Fibroblast of lung (primary cell): ENCODE results near the gene ARMH3. TPM values are rescaled to one million over a fixed set of nuclear protein-coding genes. Genes with fewer than 3 reads are reported as not detected.

ENCODE experiments used
- DNase-seq, 2 donors: peaks; one replicate each; pipeline versions ENCODE4 v3.0.0 to v3.0.0-alpha.2; 2010; ENCODE audit warnings: low read depth in 2 of 2
- H2AFZ ChIP-seq: 2 replicates; pipeline ENCODE4 v1.5.1; 2012; ENCODE audit warnings: low read length, control low read depth, inconsistent platforms
- H3K27ac ChIP-seq: 2 replicates; pipeline ENCODE4 v1.5.1; 2011; ENCODE audit warnings: low read length, control low read depth; ENCODE audit not compliant: insufficient read depth
- H3K27me3 ChIP-seq: 2 replicates; pipeline ENCODE4 v1.5.1; 2011; ENCODE audit warnings: mild to moderate bottlenecking, low read length; ENCODE audit not compliant: control insufficient read depth, insufficient read depth
- H3K36me3 ChIP-seq: 2 replicates; pipeline ENCODE4 v1.5.1; 2011; ENCODE audit warnings: low read length; ENCODE audit not compliant: control insufficient read depth, insufficient read depth
- H3K4me1 ChIP-seq: 2 replicates; pipeline ENCODE4 v1.5.1; 2011; ENCODE audit warnings: low read length; ENCODE audit not compliant: control insufficient read depth, insufficient read depth; ENCODE audit errors: extremely low read depth
- H3K4me2 ChIP-seq: 2 replicates; pipeline ENCODE4 v1.5.1; 2011; ENCODE audit warnings: low read length, control low read depth; ENCODE audit not compliant: insufficient read depth; ENCODE audit errors: extremely low read depth
- H3K4me3 ChIP-seq, 4 experiments: fragments of 200-600 bp in 1 of 4; sonication (generic) in 1 of 4; replicated peaks in 1 of 4; 2 replicates each; pipeline ENCODE4 v1.5.1; 2011 to 2016; ENCODE audit warnings: low read length in 4 of 4, low read depth in 3 of 4, mild to moderate bottlenecking in 3 of 4, control low read depth in 2 of 4, inconsistent platforms in 1 of 4, mixed read lengths in 1 of 4; ENCODE audit not compliant: insufficient read depth in 1 of 4; ENCODE audit errors: control extremely low read depth in 1 of 4
- H3K79me2 ChIP-seq: 2 replicates; pipeline ENCODE4 v1.5.1; 2012; ENCODE audit warnings: mild to moderate bottlenecking, low read length, inconsistent platforms; ENCODE audit not compliant: control insufficient read depth, insufficient read depth
- H3K9ac ChIP-seq: 2 replicates; pipeline ENCODE4 v1.5.1; 2011; ENCODE audit warnings: mild to moderate bottlenecking, low read length, control low read depth; ENCODE audit not compliant: insufficient read depth
- H3K9me3 ChIP-seq: 2 replicates; pipeline ENCODE4 v1.5.1; 2012; ENCODE audit warnings: low read depth, low read length; ENCODE audit not compliant: control insufficient read depth, insufficient read depth
- H4K20me1 ChIP-seq: 2 replicates; pipeline ENCODE4 v1.5.1; 2011; ENCODE audit warnings: low read length; ENCODE audit not compliant: control insufficient read depth, insufficient read depth; ENCODE audit errors: extremely low read depth
- CTCF ChIP-seq, 2 donors: IDR thresholded peaks in 1 of 2; conservative IDR thresholded peaks in 1 of 2; 1 replicate in 1 of 2; 2 replicates in 1 of 2; pipeline ENCODE4 v1.5.1; 2011 to 2012; ENCODE audit warnings: low read length in 2 of 2, control low read depth in 1 of 2, inconsistent platforms in 1 of 2, low read depth in 1 of 2, mild to moderate bottlenecking in 1 of 2
- EZH2 ChIP-seq: IDR thresholded peaks from 2 replicates; pipeline ENCODE4 v1.5.1; 2012; ENCODE audit warnings: low read length, control low read depth, mild to moderate bottlenecking; ENCODE audit errors: missing control alignments
- polyA plus RNA-seq, 2 donors: library from polyadenylated mRNA; depleted of rRNA in 1 of 2; stranded (reverse) in 1 of 2; unstranded in 1 of 2; fragments of >200 nt; gene quantifications; 2 replicates each; pipeline ENCODE4 v1.2.1, GENCODE V29; 2011 to 2012; ENCODE audit warnings: missing spikeins in 1 of 2
- total RNA-seq: library from RNA; depleted of rRNA; stranded (reverse); fragments of >200 nt; gene quantifications from 2 replicates; pipeline ENCODE4 v1.2.1, GENCODE V29; 2014

ARMH3 gene
- total and polyA plus RNA-seq, 2 donors (not counting 1 experiment from before 2014, with no cell fraction given) = 14.5 to 16.4 TPM

GRCh38 chr10:102069071-102069470 lies 13.1 kb upstream of the ARMH3 start:
- H3K27me3 ChIP-seq = no peaks in the 10 kb centered on the region
- DNase-seq = no peak
- no peak overlapping the region for H3K27ac ChIP-seq
- no peak overlapping the region for H3K4me2 ChIP-seq
- H3K9ac ChIP-seq = no peak overlapping the region
- H3K4me3 ChIP-seq = no peak overlapping the region
- no peak overlapping the region for H2AFZ ChIP-seq
- H3K36me3 ChIP-seq = peaks cover 1% of the 10 kb centered on the region
- TF ChIP-seq CTCF (conservative IDR thresholded peaks at IDR 0.05 in 1 of 2, IDR thresholded peaks at IDR 0.05 in 1 of 2; ENCODE audit: low read depth in 1 of 2, low read length in 2 of 2) (no peak), EZH2 (no peak)
- peaks cover 10% of the 10 kb centered on the region for H3K4me1 ChIP-seq
- H4K20me1 ChIP-seq = no peaks in the 10 kb centered on the region
- H3K9me3 ChIP-seq = no peaks in the 10 kb centered on the region
- H3K79me2 ChIP-seq = peaks cover 23% of the 10 kb centered on the region

GRCh38 chr10:102068216-102068615 lies 12.2 kb upstream of the ARMH3 start:
- H2AFZ ChIP-seq = no peak overlapping the region
- H3K27me3 ChIP-seq = no peaks in the 10 kb centered on the region
- H4K20me1 ChIP-seq = no peaks in the 10 kb centered on the region
- no peak for DNase-seq
- H3K9ac ChIP-seq = no peak overlapping the region
- H3K4me1 ChIP-seq = peaks cover 10% of the 10 kb centered on the region
- H3K4me2 ChIP-seq = no peak overlapping the region
- no peak overlapping the region for H3K27ac ChIP-seq
- H3K79me2 ChIP-seq = peaks cover 23% of the 10 kb centered on the region
- TF ChIP-seq EZH2 (no peak), CTCF (conservative IDR thresholded peaks at IDR 0.05 in 1 of 2, IDR thresholded peaks at IDR 0.05 in 1 of 2; ENCODE audit: low read depth in 1 of 2, low read length in 2 of 2) (no peak)
- H3K4me3 ChIP-seq = no peak overlapping the region
- no peaks in the 10 kb centered on the region for H3K9me3 ChIP-seq
- H3K36me3 ChIP-seq = peaks cover 1% of the 10 kb centered on the region

- Histone ChIP-seq H3K4me1 (peaks cover 10% of the 10 kb centered on the region), H4K20me1 (no peaks in the 10 kb centered on the region), H3K9ac (no peak overlapping the region), H3K27me3 (no peaks in the 10 kb centered on the region), H3K9me3 (no peaks in the 10 kb centered on the region), H3K4me2 (no peak overlapping the region), H3K36me3 (peaks cover 1% of the 10 kb centered on the region), H3K79me2 (peaks cover 23% of the 10 kb centered on the region), H3K4me3 (peak overlapping the region in 1 of 4 experiments; percentile 82), H3K27ac (no peak overlapping the region), H2AFZ (no peak overlapping the region)
- TF ChIP-seq CTCF (conservative IDR thresholded peaks at IDR 0.05 in 1 of 2, IDR thresholded peaks at IDR 0.05 in 1 of 2; ENCODE audit: low read depth in 1 of 2, low read length in 2 of 2) (no peak), EZH2 (no peak)
- no peak for DNase-seq
These were observed 11.3 kb upstream of the ARMH3 start for GRCh38 chr10:102067091-102067916.
